Osteocyte (in vitro differentiated cells): ENCODE measurements around the gene ZNF610. TPM values are rescaled to one million over a fixed set of nuclear protein-coding genes. Genes with fewer than 3 reads are reported as not detected.

Experiments
- DNase-seq: peaks from one replicate; pipeline ENCODE4 v3.0.0; 2021; ENCODE audit warnings: mixed read lengths; ENCODE audit not compliant: unreplicated experiment; ENCODE audit errors: extremely low spot score
- H3K27ac Mint-ChIP-seq: one replicate; pipeline ENCODE4 v1.8.0; 2021; ENCODE audit warnings: mild to moderate bottlenecking, mixed read lengths; ENCODE audit not compliant: unreplicated experiment
- H3K27me3 Mint-ChIP-seq: one replicate; pipeline ENCODE4 v1.8.0; 2021; ENCODE audit warnings: mixed read lengths; ENCODE audit not compliant: unreplicated experiment
- H3K36me3 Mint-ChIP-seq: one replicate; pipeline ENCODE4 v1.8.0; 2021; ENCODE audit warnings: mixed read lengths; ENCODE audit not compliant: unreplicated experiment
- H3K4me1 Mint-ChIP-seq: one replicate; pipeline ENCODE4 v1.8.0; 2021; ENCODE audit warnings: mixed read lengths; ENCODE audit not compliant: unreplicated experiment
- H3K4me3 Mint-ChIP-seq: one replicate; pipeline ENCODE4 v1.8.0; 2021; ENCODE audit warnings: mild to moderate bottlenecking, moderate library complexity, mixed read lengths; ENCODE audit not compliant: unreplicated experiment
- H3K9me3 Mint-ChIP-seq: one replicate; pipeline ENCODE4 v1.8.0; 2021; ENCODE audit warnings: mixed read lengths; ENCODE audit not compliant: unreplicated experiment
- total RNA-seq: library from RNA; stranded (reverse); gene quantifications from 2 replicates; pipeline ENCODE4 v1.2.1, GENCODE V29; 2021
- TF ChIP-seq, protein P1 (sequence below): fragments of 200-600 bp; sonication (generic); IDR thresholded peaks from 2 replicates; pipeline ENCODE4 v1.5.0; 2021; ENCODE audit warnings: antibody characterized with exemption, mild to moderate bottlenecking, moderate library complexity

The ZNF610 gene
- total RNA-seq, 1 donor from 2014 or later = 3.8 TPM

DNA sequence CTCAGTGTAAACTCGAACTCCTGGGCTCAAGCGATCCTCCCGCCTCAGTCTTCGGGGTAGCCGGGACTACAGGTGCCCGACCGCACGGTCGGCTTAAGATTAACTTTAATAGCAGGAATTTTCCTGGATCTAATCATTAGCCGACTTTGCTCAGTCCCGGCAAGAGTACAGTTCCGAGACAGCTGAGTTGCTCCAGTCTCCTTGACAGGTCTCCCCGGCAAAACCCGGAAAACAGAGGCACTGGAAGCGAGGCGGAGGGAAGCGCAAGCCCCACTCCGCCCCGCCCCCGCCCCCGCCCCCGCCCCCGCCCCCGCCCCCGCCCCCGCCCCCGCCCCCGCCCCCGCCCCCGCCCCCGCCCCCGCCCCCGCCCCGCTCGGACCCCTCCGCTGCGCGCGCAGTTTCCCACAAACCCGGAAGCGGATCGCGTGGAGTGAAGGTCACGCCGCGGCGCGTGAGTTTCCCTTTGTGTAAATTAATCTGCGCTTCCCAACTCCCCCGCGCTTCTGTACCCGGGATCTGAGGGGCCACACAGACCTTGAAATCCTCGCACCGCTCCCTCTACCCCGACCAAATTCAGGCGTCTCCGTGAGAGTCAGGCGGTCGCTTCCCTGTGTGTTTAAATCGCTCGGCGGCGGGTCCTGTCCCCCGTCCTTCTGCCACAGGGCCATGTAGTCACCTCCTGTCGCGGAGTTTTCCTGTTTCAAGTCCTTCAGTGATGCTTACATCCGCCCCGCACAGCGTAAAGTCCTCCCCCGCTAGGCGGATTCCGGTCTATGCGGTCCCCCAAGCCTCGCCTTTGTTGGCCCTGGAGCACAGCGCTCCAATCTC, 39.1 kb upstream of the ZNF610 start, which contains the start of gene ZNF480:
TSS of gene ZNF480 (plus strand) at position 397 of the 828 bp plus-strand sequence. CDS start 3,244 bp downstream, outside the sequence.
- Mint-ChIP-seq H3K27ac (peak within 1 kb of the TSS; percentile 97), H3K9me3 (peaks cover 13% of the 10 kb centered on the region), H3K4me1 (peaks cover 19% of the 10 kb centered on the region), H3K36me3 (peaks cover 35% of the 10 kb centered on the region), H3K27me3 (no peaks in the 10 kb centered on the region), H3K4me3 (peak within 1 kb of the TSS; percentile 94)
- TF ChIP-seq, protein P1, sequence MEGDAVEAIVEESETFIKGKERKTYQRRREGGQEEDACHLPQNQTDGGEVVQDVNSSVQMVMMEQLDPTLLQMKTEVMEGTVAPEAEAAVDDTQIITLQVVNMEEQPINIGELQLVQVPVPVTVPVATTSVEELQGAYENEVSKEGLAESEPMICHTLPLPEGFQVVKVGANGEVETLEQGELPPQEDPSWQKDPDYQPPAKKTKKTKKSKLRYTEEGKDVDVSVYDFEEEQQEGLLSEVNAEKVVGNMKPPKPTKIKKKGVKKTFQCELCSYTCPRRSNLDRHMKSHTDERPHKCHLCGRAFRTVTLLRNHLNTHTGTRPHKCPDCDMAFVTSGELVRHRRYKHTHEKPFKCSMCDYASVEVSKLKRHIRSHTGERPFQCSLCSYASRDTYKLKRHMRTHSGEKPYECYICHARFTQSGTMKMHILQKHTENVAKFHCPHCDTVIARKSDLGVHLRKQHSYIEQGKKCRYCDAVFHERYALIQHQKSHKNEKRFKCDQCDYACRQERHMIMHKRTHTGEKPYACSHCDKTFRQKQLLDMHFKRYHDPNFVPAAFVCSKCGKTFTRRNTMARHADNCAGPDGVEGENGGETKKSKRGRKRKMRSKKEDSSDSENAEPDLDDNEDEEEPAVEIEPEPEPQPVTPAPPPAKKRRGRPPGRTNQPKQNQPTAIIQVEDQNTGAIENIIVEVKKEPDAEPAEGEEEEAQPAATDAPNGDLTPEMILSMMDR = peak; percentile 22
- DNase-seq = peak; percentile 92

GRCh38 chr19:52297601-52298364, 38.3 kb upstream of the ZNF610 start:
- Mint-ChIP-seq H3K36me3 (peaks cover 40% of the 10 kb centered on the region), H3K27ac (peak overlapping the region; percentile 97), H3K4me3 (peak overlapping the region; percentile 94), H3K9me3 (peaks cover 7% of the 10 kb centered on the region), H3K4me1 (peaks cover 19% of the 10 kb centered on the region), H3K27me3 (no peaks in the 10 kb centered on the region)
- TF ChIP-seq, protein P1 = no peak
- no peak for DNase-seq

DNA sequence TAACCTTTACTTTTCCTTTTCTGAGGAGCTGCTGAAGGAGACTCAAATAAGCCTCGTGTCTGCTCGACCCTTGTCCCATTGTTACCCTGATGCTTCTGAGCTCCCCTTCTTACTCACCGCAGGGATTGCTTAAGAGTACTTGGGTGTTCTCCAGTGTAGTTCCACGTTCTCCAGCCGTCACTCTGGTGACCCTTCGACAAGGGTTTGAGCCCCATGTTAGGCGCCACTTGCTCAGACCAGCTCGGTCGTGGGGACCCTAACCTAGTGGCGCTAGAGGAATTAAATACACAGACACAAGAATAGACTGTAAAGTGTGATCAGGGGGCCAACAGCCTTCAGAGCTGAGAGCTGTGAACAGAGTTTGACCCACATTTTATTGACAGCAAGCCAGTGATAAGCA, 28.8 kb upstream of the ZNF610 start:
- Mint-ChIP-seq H3K4me3 (no peak overlapping the region), H3K27ac (no peak overlapping the region), H3K36me3 (peaks cover 82% of the 10 kb centered on the region), H3K27me3 (no peaks in the 10 kb centered on the region), H3K9me3 (peaks cover 42% of the 10 kb centered on the region), H3K4me1 (no peaks in the 10 kb centered on the region)
- TF ChIP-seq, protein P1 = no peak
- DNase-seq = no peak

DNA sequence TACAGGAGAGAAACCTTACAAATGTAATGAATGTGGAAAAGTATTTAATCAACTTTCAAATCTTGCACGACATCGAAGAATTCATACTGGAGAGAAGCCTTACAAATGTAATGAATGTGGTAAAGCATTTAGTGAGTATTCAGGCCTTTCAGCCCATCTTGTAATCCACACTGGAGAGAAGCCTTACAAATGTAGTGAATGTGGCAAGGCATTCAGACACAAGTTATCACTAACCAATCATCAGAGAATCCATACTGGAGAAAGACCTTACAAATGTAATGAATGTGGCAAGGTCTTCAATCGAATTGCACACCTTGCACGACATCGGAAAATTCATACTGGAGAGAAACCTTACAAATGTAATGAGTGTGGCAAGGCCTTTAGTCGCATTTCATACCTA, 13.6 kb upstream of the ZNF610 start:
- Mint-ChIP-seq H3K27ac (no peak overlapping the region), H3K27me3 (no peaks in the 10 kb centered on the region), H3K36me3 (peaks cover 72% of the 10 kb centered on the region), H3K4me3 (no peak overlapping the region), H3K4me1 (no peaks in the 10 kb centered on the region), H3K9me3 (peaks cover 66% of the 10 kb centered on the region)
- no peak for DNase-seq
- TF ChIP-seq, protein P1 = no peak

GRCh38 chr19:52331757-52332156, 4.3 kb upstream of the ZNF610 start:
- peaks cover 5% of the 10 kb centered on the region for H3K36me3 Mint-ChIP-seq
- peaks cover 31% of the 10 kb centered on the region for H3K9me3 Mint-ChIP-seq
- no peak for DNase-seq
- H3K27me3 Mint-ChIP-seq = no peaks in the 10 kb centered on the region
- H3K4me1 Mint-ChIP-seq = peaks cover 3% of the 10 kb centered on the region
- no peak overlapping the region for H3K27ac Mint-ChIP-seq
- no peak overlapping the region for H3K4me3 Mint-ChIP-seq
- TF ChIP-seq, protein P1 = no peak
